ENCODE data around the gene KLK10. TPM values are rescaled to one million over a fixed set of nuclear protein-coding genes. Genes with fewer than 3 reads are reported as not detected.
A peak's percentile ranks its signal among the peaks of the same experiment; 100 is the strongest.

Gene KLK10
- total RNA-seq, 2 experiments from 2014 or later, result not detected

- intact Hi-C loops (cut with micrococcal nuclease), result no loop called here
- Mint-ChIP-seq H3K36me3 (no peaks in the 10 kb centered on the region), H3K9me3 (no peaks in the 10 kb centered on the region), H3K4me3 (no peak overlapping the region), H3K27me3 (peaks cover 26% of the 10 kb centered on the region), H3K27ac (no peak overlapping the region), H3K4me1 (ENCODE audit: low read depth) (no peaks in the 10 kb centered on the region)
- CTCF ChIA-PET, result no interaction called here
- no peak for DNase-seq
- POLR2A ChIA-PET, result no interaction called here
Observed at GRCh38 chr19:51007488-51007887, 12.0 kb downstream of the KLK10 start.

GRCh38 chr19:51006406-51006805 lies 13.1 kb downstream of the KLK10 start:
- Mint-ChIP-seq H3K27ac (no peak overlapping the region), H3K36me3 (no peaks in the 10 kb centered on the region), H3K27me3 (peaks cover 35% of the 10 kb centered on the region), H3K4me3 (no peak overlapping the region), H3K4me1 (ENCODE audit: low read depth) (no peaks in the 10 kb centered on the region), H3K9me3 (no peaks in the 10 kb centered on the region)
- CTCF ChIA-PET, result no interaction called here
- intact Hi-C loops (cut with micrococcal nuclease), result no loop called here
- no peak for DNase-seq
- POLR2A ChIA-PET, result no interaction called here

- H3K27ac Mint-ChIP-seq, result no peak overlapping the region
Observed at GRCh38 chr19:51005248-51005647, 14.3 kb downstream of the KLK10 start.

GRCh38 chr19:51003316-51003715 lies 16.2 kb downstream of the KLK10 start:
- no peaks in the 10 kb centered on the region for H3K9me3 Mint-ChIP-seq
- POLR2A ChIA-PET, result no interaction called here
- no peak for DNase-seq
- H3K4me3 Mint-ChIP-seq, result no peak overlapping the region
- H3K27ac Mint-ChIP-seq, result no peak overlapping the region
- H3K27me3 Mint-ChIP-seq, result peaks cover 35% of the 10 kb centered on the region
- CTCF ChIA-PET, result no interaction called here
- no peaks in the 10 kb centered on the region for H3K4me1 Mint-ChIP-seq (ENCODE audit: low read depth)
- intact Hi-C loops (cut with micrococcal nuclease), result no loop called here
- no peaks in the 10 kb centered on the region for H3K36me3 Mint-ChIP-seq

More at GRCh38 chr19:51005248-51005647, 14.3 kb downstream of the KLK10 start:
- Mint-ChIP-seq H3K9me3 (no peaks in the 10 kb centered on the region), H3K4me1 (ENCODE audit: low read depth) (no peaks in the 10 kb centered on the region), H3K27me3 (peaks cover 35% of the 10 kb centered on the region), H3K4me3 (no peak overlapping the region), H3K36me3 (no peaks in the 10 kb centered on the region)
- no peak for DNase-seq
- intact Hi-C loops (cut with micrococcal nuclease), result no loop called here
- POLR2A ChIA-PET, result no interaction called here
- CTCF ChIA-PET, result no interaction called here

DNA sequence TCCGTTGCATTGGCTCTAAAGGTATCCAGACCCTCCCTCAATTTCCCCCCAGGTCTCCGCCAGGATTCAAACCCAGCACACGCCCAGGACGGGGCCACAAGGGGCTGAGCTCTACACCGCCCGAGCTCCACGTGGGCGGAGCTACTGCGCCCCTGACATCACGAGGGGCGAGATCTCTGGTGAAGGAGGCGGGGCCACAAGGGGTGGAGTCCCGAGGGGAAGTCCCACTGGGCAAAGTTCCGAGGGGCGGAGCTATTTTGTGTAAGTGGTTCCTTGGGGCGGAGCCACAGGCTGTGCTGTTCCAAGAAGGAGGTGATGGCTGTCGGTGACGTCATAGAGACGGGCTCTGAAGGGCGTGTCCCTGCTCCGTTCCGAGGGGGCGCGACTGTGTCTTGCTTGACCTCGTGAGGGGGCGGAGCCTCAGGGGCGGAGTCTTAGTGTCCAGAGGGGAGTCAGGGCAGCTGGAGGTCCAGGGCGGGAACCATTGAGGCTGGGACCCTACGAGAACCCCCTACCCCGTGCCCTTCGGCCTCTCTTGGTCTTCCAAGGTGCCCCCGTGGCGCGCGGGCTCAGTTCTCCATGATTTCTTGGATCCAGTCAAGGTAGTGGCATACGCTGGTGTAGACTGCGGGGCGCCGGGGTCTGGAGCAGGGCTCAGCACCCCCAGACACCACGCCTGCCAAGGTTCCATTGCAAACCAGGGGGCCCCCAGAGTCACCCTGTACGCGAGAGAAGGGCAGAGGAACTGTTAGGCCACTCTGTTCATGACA lies 16.8 kb downstream of the KLK10 start:
- no peaks in the 10 kb centered on the region for H3K9me3 Mint-ChIP-seq
- H3K4me1 Mint-ChIP-seq (ENCODE audit: low read depth), result no peaks in the 10 kb centered on the region
- H3K27me3 Mint-ChIP-seq, result peaks cover 35% of the 10 kb centered on the region
- no peak overlapping the region for H3K4me3 Mint-ChIP-seq
- no peaks in the 10 kb centered on the region for H3K36me3 Mint-ChIP-seq
- peak; percentile 36 for DNase-seq
- intact Hi-C loops (cut with micrococcal nuclease), result no loop called here
- H3K27ac Mint-ChIP-seq, result no peak overlapping the region
- ChIA-PET CTCF (interaction anchor here (1.2 kb wide), 1 partner anchor 15 kb away, joined by 4 read pairs; no protein-coding TSS in a partner anchor), POLR2A (no interaction called here)

DNA sequence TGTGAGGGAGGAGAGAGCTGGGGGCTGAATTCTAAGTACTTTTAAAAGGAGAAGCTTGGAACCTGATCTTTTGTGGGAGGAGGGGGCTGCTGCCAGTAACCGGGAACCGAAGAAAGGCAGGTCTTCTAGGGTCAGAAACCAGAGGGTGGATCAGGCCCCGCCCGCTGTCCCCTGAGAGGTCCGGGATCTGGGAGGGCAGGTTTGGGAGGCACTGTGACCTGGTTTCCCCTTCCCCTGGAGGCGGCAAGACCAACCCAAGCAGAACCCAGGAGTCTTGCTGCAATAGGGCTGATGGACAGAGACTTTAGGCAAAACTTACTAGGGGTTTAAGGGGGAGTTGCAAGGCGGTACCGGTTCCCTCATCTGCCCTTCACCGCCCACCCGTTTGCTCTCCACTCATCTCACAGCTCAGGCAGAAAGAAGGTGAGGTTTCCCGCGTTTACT lies 17.4 kb downstream of the KLK10 start:
- no peaks in the 10 kb centered on the region for H3K36me3 Mint-ChIP-seq
- H3K4me3 Mint-ChIP-seq, result no peak overlapping the region
- CTCF ChIA-PET, result interaction anchor here (1.2 kb wide), 1 partner anchor 15 kb away, joined by 4 read pairs; no protein-coding TSS in a partner anchor
- no peak for DNase-seq
- H3K27me3 Mint-ChIP-seq, result peaks cover 35% of the 10 kb centered on the region
- POLR2A ChIA-PET, result no interaction called here
- H3K4me1 Mint-ChIP-seq (ENCODE audit: low read depth), result no peaks in the 10 kb centered on the region
- H3K27ac Mint-ChIP-seq, result no peak overlapping the region
- no peaks in the 10 kb centered on the region for H3K9me3 Mint-ChIP-seq
- intact Hi-C loops (cut with micrococcal nuclease), result no loop called here

DNA sequence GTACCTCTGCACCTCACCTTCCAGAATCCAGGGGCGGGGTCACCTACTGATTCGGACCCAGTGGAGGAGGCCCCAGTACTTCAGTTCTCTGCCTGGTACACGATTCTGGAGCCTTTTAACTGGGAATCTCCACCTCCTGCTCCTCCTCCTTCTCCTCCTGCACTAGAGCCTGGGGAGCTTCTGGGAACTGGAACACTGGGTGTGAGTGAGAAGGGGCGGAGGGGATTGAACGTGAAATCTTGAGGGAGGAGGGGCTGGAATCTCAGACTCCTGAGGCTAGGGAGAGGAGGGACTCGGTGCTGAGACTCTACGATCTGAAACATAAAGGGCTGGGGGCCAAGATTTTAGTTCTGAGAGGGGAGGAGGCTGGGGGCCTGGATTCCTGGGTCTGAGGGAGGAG lies 18.0 kb downstream of the KLK10 start, which contains the start of gene KLK8:
Gene KLK8, minus strand, starts transcription at position 90 of the 400 bp plus-strand sequence. CDS start 437 bp downstream, outside the sequence.
- no peak within 1 kb of the TSS for H3K27ac Mint-ChIP-seq

GRCh38 chr19:51000981-51001380 lies 18.5 kb downstream of the KLK10 start:
- CTCF ChIA-PET, result no interaction called here
- intact Hi-C loops (cut with micrococcal nuclease), result no loop called here
- no peak overlapping the region for H3K4me3 Mint-ChIP-seq
- no peak overlapping the region for H3K27ac Mint-ChIP-seq
- H3K36me3 Mint-ChIP-seq, result no peaks in the 10 kb centered on the region
- DNase-seq, result no peak
- no peaks in the 10 kb centered on the region for H3K4me1 Mint-ChIP-seq (ENCODE audit: low read depth)
- H3K9me3 Mint-ChIP-seq, result no peaks in the 10 kb centered on the region
- peaks cover 35% of the 10 kb centered on the region for H3K27me3 Mint-ChIP-seq
- POLR2A ChIA-PET, result no interaction called here

More for the DNA sequence above, 18.0 kb downstream of the KLK10 start, which contains the start of gene KLK8:
- no peaks in the 10 kb centered on the region for H3K36me3 Mint-ChIP-seq
- ChIA-PET CTCF (no interaction called here), POLR2A (no interaction called here)
- H3K4me1 Mint-ChIP-seq (ENCODE audit: low read depth), result no peaks in the 10 kb centered on the region
- DNase-seq, result no peak
- no peaks in the 10 kb centered on the region for H3K9me3 Mint-ChIP-seq
- intact Hi-C loops (cut with micrococcal nuclease), result no loop called here
- H3K27me3 Mint-ChIP-seq, result peaks cover 35% of the 10 kb centered on the region
- H3K4me3 Mint-ChIP-seq, result no peak within 1 kb of the TSS

- POLR2A ChIA-PET, result no interaction called here
- H3K4me3 Mint-ChIP-seq, result no peak overlapping the region
- H3K4me1 Mint-ChIP-seq (ENCODE audit: low read depth), result no peaks in the 10 kb centered on the region
- H3K9me3 Mint-ChIP-seq, result no peaks in the 10 kb centered on the region
- CTCF ChIA-PET, result no interaction called here
- DNase-seq, result no peak
- intact Hi-C loops (cut with micrococcal nuclease), result no loop called here
- H3K36me3 Mint-ChIP-seq, result no peaks in the 10 kb centered on the region
- peaks cover 35% of the 10 kb centered on the region for H3K27me3 Mint-ChIP-seq
- no peak overlapping the region for H3K27ac Mint-ChIP-seq
Observed at GRCh38 chr19:51000426-51000825, 19.1 kb downstream of the KLK10 start.

DNA sequence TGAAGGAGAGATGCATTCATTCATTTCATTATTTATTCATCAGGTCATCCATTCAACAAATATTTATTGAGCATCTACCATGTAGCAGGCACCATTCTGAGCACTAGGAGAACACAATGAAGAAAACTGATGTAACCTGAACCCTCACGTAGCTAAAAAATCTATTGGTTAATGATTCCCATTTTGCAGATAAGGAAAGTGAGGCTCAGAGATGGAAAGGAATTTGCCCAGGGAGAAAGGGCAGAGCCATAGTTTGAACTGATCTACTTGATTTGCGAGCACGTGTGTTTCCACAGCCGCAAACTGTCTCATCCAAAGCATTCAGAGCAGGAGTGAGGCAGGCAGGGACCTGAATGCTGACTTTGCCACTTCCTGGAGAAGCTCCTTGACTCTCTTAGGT lies 20.8 kb downstream of the KLK10 start:
- POLR2A ChIA-PET, result no interaction called here
- Mint-ChIP-seq H3K9me3 (no peaks in the 10 kb centered on the region), H3K27me3 (peaks cover 31% of the 10 kb centered on the region), H3K27ac (no peak overlapping the region), H3K36me3 (no peaks in the 10 kb centered on the region), H3K4me3 (no peak overlapping the region), H3K4me1 (ENCODE audit: low read depth) (no peaks in the 10 kb centered on the region)
- DNase-seq, result no peak
- CTCF ChIA-PET, result no interaction called here
- intact Hi-C loops (cut with micrococcal nuclease), result no loop called here

GRCh38 chr19:50998061-50998460 lies 21.4 kb downstream of the KLK10 start:
- no peak for DNase-seq
- no peak overlapping the region for H3K27ac Mint-ChIP-seq
- peaks cover 27% of the 10 kb centered on the region for H3K27me3 Mint-ChIP-seq
- intact Hi-C loops (cut with micrococcal nuclease), result no loop called here
- H3K4me1 Mint-ChIP-seq (ENCODE audit: low read depth), result no peaks in the 10 kb centered on the region
- no peaks in the 10 kb centered on the region for H3K9me3 Mint-ChIP-seq
- ChIA-PET CTCF (no interaction called here), POLR2A (no interaction called here)
- no peak overlapping the region for H3K4me3 Mint-ChIP-seq
- no peaks in the 10 kb centered on the region for H3K36me3 Mint-ChIP-seq

DNA sequence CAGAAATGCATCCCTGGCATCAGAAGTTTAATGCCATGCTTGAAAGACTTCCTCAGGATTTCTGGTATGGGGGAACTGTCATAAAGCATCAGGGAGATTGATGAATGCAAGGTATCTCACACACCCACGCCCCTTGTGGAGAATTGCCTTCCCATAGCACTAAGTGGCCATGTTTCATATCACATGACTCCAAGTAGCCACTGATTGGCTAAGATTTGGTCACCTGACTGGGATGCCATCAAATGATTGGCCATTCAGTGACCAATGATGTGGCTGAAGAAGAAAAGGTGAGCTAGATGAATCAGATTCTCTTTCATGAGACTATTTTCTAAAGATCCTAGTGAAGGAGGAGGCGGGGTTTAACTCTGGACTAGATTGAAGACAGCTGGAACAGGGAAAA lies 25.4 kb downstream of the KLK10 start:
- no peaks in the 10 kb centered on the region for H3K4me1 Mint-ChIP-seq (ENCODE audit: low read depth)
- CTCF ChIA-PET, result no interaction called here
- no peaks in the 10 kb centered on the region for H3K9me3 Mint-ChIP-seq

DNA sequence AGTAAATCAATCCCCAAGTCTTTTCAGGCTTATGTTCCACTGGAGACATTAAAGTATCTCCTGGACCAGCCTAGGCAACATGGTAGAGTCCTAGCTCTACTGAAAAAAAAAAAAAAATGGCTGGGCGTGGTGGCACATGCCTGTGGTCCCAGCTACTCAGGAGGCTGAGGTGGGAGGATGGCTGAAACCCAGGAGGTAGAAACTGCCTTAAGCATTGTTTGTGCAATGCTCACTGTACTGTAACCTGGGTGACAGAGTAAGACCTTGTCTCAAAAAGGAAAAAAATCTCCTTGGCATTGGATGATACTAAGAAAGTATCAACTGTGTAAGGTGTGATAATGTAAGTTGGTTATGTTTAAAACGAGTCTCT lies 26.9 kb downstream of the KLK10 start:
- H3K9me3 Mint-ChIP-seq, result no peaks in the 10 kb centered on the region
- H3K4me3 Mint-ChIP-seq, result no peak overlapping the region
- no peak overlapping the region for H3K27ac Mint-ChIP-seq
- H3K36me3 Mint-ChIP-seq, result no peaks in the 10 kb centered on the region
- H3K27me3 Mint-ChIP-seq, result peaks cover 24% of the 10 kb centered on the region
- no peak for DNase-seq
- CTCF ChIA-PET, result no interaction called here
- no peaks in the 10 kb centered on the region for H3K4me1 Mint-ChIP-seq (ENCODE audit: low read depth)
- intact Hi-C loops (cut with micrococcal nuclease), result no loop called here
- POLR2A ChIA-PET, result no interaction called here

More for the DNA sequence above, 25.4 kb downstream of the KLK10 start:
- intact Hi-C loops (cut with micrococcal nuclease), result no loop called here
- no peak for DNase-seq
- no peak overlapping the region for H3K4me3 Mint-ChIP-seq
- H3K27ac Mint-ChIP-seq, result no peak overlapping the region
- no peaks in the 10 kb centered on the region for H3K36me3 Mint-ChIP-seq
- POLR2A ChIA-PET, result no interaction called here
- H3K27me3 Mint-ChIP-seq, result peaks cover 19% of the 10 kb centered on the region

All from activated CD4-positive, alpha-beta memory T cell treated with anti-CD3 and anti-CD28 coated beads for 36 hours (primary cell).